HUES6 (cell line): ENCODE measurements around the gene SLC5A2.

Source experiments
- H3K27ac ChIP-seq: 2 replicates; pipeline ENCODE4 v1.7.0; 2013; ENCODE audit warnings: low read depth, mild to moderate bottlenecking, low read length, inconsistent platforms
- H3K27me3 ChIP-seq: 2 replicates; pipeline ENCODE4 v1.6.1; 2013; ENCODE audit warnings: low read length; ENCODE audit not compliant: control insufficient read depth, insufficient read depth
- H3K36me3 ChIP-seq: 2 replicates; pipeline ENCODE4 v1.6.1; 2013; ENCODE audit warnings: low read length; ENCODE audit not compliant: control insufficient read depth, insufficient read depth
- H3K4me1 ChIP-seq: 2 replicates; pipeline ENCODE4 v1.6.1; 2013; ENCODE audit warnings: low read length; ENCODE audit not compliant: control insufficient read depth, insufficient read depth
- H3K4me3 ChIP-seq: 2 replicates; pipeline ENCODE4 v1.5.1; 2013; ENCODE audit warnings: low read depth, low read length
- H3K9ac ChIP-seq: one replicate; pipeline ENCODE4 v1.6.1; 2013; ENCODE audit warnings: mild to moderate bottlenecking, low read length
- H3K9me3 ChIP-seq: 2 replicates; pipeline ENCODE4 v1.6.1; 2013; ENCODE audit warnings: low read depth, low read length; ENCODE audit not compliant: control insufficient read depth, insufficient read depth

SLC5A2 gene

DNA sequence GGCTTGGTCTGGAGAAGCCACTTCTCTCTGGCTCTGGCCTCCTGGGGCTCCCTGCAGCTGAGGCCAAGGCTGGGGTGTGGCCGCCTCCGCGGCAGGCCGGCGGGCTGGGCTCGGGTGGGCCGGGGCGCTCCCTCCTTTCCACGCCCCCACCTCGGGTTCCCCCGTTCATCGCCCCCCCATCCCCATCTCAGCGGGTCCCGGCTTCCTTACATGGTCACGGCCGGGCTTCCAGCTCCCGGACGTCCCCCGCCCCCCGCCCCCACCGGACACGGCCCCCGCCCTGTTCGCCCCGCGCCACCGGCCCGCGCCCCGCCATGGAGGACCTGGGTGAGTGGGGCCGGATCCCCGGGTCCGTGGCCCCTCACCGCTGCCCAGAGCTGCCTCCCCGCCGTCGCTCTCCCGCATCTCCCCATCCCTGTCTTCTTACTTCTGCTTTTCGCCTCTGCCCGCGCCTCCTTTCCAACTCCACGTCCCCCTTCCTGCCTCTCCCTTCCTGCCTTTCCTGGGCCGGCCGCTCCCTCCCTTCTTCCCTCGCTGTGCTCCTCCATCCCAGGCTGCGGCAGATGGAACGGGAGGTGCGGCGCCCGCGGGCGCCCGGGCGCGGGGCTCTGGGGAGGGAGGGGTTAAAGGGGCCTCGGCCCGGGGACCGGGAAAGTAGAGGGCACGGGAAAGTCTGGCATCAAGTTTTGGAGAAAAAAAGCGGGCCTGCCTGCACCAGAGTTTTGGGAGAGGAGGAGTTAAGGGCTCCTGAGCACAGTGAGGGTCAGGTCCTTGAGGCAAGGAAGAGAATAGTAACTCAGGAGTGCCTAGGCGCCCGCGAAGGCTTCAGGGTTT is 10.8 kb upstream of the SLC5A2 start, which contains the start of gene TGFB1I1:
TGFB1I1 (plus strand) TSS at position 278 of the 834 bp plus-strand sequence; CDS start at position 315, 37 bp downstream.
- Histone ChIP-seq H3K4me3 (peak within 1 kb of the TSS; percentile 92), H3K9ac (peak within 1 kb of the TSS; percentile 87), H3K27me3 (peaks cover 31% of the 10 kb centered on the region), H3K36me3 (peaks cover 5% of the 10 kb centered on the region), H3K4me1 (peaks cover 11% of the 10 kb centered on the region), H3K27ac (0 out of 2 replicates have a peak within 1 kb of the TSS, but pooled peaks have one; percentile 46), H3K9me3 (no peaks in the 10 kb centered on the region)

DNA sequence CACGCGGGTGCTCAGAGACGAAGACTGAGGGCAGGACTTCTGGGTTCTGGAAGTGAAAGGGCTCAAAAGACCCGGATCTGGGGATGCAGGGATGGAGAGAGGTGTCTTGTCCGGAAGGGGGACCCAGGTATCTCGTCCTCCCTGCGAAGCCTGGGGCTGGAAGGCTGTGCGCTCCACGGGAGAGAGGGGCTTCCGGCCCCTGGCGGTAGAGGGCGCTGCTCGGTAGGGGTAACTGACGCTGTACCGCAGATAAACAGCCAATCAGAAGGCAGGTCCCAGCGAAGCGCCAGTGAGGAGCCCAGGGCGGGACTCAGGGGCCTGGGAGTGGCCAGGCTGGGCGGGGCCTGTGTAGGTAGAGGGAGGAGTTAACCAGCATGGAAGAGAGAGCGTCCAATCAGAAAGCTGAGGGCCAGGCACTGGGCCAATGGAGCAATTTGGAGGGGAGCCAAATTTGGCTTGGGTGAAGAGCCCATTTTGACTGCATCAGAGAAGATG is 10.2 kb upstream of the SLC5A2 start:
- H3K27ac ChIP-seq: no peak overlapping the region
- peaks cover 15% of the 10 kb centered on the region for H3K4me1 ChIP-seq
- H3K4me3 ChIP-seq: peak overlapping the region; percentile 92
- H3K27me3 ChIP-seq: peaks cover 31% of the 10 kb centered on the region
- no peaks in the 10 kb centered on the region for H3K9me3 ChIP-seq
- peak overlapping the region; percentile 87 for H3K9ac ChIP-seq
- H3K36me3 ChIP-seq: peaks cover 3% of the 10 kb centered on the region; the same call in 1 of the 2 replicates

DNA sequence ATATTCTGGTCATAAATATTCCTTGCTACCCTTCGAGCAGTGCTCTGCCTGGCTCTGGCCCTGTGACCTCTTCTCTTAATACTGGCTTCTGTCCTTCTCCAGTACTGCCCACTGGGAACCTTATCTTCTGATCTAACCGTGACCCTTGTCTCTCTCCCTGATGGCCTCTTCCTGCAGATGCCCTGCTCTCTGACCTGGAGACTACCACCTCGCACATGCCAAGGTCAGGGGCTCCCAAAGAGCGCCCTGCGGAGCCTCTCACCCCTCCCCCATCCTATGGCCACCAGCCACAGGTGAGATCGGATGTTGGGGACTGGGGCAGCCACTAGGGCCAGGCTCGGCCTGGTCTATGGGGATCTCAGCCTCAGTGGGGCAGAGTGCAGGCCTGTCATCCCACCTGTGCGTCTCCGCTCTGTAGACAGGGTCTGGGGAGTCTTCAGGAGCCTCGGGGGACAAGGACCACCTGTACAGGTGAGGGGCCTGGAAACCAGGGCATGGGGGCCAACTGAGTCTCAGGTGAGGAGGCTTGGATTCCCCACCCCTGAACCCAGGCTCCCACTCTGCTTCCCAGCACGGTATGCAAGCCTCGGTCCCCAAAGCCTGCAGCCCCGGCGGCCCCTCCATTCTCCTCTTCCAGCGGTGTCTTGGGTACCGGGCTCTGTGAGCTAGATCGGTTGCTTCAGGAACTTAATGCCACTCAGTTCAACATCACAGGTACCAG is 9.5 kb upstream of the SLC5A2 start:
- H3K9ac ChIP-seq: no peak overlapping the region
- no peak overlapping the region for H3K27ac ChIP-seq
- H3K27me3 ChIP-seq: peaks cover 31% of the 10 kb centered on the region
- H3K9me3 ChIP-seq: no peaks in the 10 kb centered on the region
- H3K4me3 ChIP-seq: no peak overlapping the region
- peaks cover 3% of the 10 kb centered on the region; the same call in 1 of the 2 replicates for H3K36me3 ChIP-seq
- peaks cover 16% of the 10 kb centered on the region for H3K4me1 ChIP-seq

DNA sequence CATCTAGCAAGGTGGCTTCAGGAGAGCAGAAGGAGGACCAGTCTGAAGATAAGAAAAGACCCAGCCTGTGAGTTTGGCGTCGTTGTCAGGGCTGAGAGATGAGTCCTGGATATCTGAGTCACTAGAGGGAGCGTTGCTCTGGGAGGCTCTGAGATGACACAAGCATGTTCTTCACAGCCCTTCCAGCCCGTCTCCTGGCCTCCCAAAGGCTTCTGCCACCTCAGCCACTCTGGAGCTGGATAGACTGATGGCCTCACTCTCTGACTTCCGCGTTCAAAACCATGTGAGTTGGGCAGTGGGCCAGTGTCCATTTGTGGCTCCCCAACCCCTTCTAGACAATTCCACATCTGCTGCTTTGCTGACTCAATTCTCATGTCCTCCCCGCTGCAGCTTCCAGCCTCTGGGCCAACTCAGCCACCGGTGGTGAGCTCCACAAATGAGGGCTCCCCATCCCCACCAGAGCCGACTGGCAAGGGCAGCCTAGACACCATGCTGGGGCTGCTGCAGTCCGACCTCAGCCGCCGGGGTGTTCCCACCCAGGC is 8.7 kb upstream of the SLC5A2 start:
- peaks cover 16% of the 10 kb centered on the region for H3K4me1 ChIP-seq
- H3K27ac ChIP-seq: no peak overlapping the region
- peaks cover 3% of the 10 kb centered on the region; the same call in 1 of the 2 replicates for H3K36me3 ChIP-seq
- no peak overlapping the region for H3K9ac ChIP-seq
- H3K4me3 ChIP-seq: no peak overlapping the region
- no peaks in the 10 kb centered on the region for H3K9me3 ChIP-seq
- peaks cover 38% of the 10 kb centered on the region for H3K27me3 ChIP-seq

DNA sequence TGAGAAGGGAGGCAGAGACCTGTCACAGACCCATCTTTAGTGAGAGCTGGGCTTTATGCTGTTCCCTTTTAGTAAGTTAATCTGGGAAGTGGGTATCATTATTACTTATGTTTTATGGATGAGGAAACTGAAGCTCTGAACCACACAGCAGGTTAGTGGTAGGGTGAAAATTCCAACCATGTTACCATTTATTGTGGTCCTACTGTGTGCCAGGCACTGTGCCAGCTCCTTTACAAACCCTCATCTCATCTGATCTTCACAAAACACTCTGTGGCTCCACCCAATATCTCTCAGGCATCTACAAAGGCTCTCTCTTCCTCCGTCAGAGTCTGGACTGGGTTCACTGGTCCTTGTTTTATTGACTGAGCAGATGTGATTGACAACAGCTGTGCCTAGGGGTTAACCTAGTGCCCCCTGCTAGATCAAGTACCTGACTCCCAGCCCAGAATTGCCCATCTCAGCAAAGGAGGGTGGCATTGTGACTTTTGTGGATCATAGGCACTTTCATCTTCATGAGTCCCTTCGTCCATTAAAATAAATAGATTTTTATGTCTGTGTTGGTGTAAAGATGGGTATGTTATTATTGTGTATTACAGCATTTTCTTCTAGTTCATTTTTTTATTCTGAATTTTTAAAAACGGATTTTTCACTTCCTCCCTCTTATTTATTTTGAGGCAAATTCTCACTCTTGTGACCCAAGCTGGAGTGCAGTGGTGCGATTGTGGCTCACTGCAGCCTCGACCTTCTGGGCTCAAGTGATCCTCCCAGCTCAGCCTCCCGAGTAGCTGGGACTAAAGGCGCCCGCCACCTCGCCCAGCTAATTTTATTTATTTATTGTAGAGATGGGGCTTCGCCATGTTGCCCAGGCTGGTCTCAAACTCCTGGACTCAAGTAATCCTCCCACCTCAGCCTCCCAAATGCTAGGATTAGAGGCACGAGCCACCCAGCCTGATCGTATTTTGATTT is 7.9 kb upstream of the SLC5A2 start:
- no peak overlapping the region for H3K27ac ChIP-seq
- peaks cover 3% of the 10 kb centered on the region; the same call in 1 of the 2 replicates for H3K36me3 ChIP-seq
- no peak overlapping the region for H3K9ac ChIP-seq
- 0 out of 2 replicates have a peak overlapping the region, but pooled peaks have one; percentile 75 for H3K4me3 ChIP-seq
- no peaks in the 10 kb centered on the region for H3K9me3 ChIP-seq
- peaks cover 46% of the 10 kb centered on the region for H3K27me3 ChIP-seq
- peaks cover 16% of the 10 kb centered on the region for H3K4me1 ChIP-seq

DNA sequence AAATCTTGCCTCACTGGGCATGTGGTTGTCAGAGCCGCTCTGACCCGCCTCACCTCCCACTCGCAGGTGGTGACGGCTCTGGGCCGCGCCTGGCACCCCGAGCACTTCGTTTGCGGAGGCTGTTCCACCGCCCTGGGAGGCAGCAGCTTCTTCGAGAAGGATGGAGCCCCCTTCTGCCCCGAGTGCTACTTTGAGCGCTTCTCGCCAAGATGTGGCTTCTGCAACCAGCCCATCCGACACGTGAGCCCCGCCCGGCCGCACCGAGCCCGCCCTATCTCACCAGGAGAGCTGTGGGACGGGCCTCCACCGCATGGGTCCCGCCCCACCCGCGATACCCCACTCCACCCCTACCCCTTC is 7.0 kb upstream of the SLC5A2 start:
- H3K27me3 ChIP-seq: peaks cover 52% of the 10 kb centered on the region
- H3K4me3 ChIP-seq: peak overlapping the region; percentile 75
- H3K4me1 ChIP-seq: peaks cover 16% of the 10 kb centered on the region
- no peak overlapping the region for H3K9ac ChIP-seq
- no peaks in the 10 kb centered on the region for H3K9me3 ChIP-seq
- no peak overlapping the region for H3K27ac ChIP-seq
- H3K36me3 ChIP-seq: peaks cover 3% of the 10 kb centered on the region; the same call in 1 of the 2 replicates

DNA sequence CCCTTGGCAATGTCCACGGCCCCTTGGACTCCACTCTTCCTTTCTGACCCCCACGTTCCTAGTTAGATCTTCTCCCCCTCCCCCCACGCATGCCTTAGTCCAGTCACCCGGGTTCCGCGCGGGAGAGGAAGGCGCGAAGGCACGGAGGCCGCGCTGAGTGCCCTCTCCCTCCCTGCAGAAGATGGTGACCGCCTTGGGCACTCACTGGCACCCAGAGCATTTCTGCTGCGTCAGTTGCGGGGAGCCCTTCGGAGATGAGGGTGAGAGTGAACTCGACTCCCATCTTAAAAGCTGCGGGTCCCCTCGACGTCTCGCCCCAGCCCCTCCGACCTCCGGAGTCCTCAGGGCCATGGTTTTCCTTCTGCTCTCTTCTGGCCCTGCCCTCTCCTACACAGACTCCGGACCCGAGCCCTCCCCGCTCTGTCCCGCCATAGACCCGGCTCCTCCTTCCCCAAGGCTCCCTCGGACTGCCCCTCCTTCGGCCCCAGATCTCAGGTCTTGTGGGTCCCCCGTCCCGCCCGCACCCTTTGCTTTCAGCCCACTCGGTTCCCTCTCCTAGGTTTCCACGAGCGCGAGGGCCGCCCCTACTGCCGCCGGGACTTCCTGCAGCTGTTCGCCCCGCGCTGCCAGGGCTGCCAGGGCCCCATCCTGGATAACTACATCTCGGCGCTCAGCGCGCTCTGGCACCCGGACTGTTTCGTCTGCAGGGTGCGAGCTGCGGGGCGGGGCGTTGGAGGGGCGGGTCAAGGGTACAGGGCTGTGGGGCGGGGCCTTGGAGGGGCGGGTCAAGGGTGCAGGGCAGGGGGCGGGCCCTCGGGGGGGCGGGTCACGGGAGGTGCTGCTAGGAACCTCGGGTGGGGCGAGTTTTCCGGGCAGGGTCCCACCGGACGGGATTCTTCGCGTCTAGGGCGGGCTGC is 6.4 kb upstream of the SLC5A2 start:
- no peaks in the 10 kb centered on the region for H3K9me3 ChIP-seq
- peaks cover 3% of the 10 kb centered on the region; the same call in 1 of the 2 replicates for H3K36me3 ChIP-seq
- peaks cover 10% of the 10 kb centered on the region for H3K4me1 ChIP-seq
- peaks cover 54% of the 10 kb centered on the region for H3K27me3 ChIP-seq
- peak overlapping the region; percentile 91 for H3K4me3 ChIP-seq
- H3K9ac ChIP-seq: no peak overlapping the region
- H3K27ac ChIP-seq: no peak overlapping the region

DNA sequence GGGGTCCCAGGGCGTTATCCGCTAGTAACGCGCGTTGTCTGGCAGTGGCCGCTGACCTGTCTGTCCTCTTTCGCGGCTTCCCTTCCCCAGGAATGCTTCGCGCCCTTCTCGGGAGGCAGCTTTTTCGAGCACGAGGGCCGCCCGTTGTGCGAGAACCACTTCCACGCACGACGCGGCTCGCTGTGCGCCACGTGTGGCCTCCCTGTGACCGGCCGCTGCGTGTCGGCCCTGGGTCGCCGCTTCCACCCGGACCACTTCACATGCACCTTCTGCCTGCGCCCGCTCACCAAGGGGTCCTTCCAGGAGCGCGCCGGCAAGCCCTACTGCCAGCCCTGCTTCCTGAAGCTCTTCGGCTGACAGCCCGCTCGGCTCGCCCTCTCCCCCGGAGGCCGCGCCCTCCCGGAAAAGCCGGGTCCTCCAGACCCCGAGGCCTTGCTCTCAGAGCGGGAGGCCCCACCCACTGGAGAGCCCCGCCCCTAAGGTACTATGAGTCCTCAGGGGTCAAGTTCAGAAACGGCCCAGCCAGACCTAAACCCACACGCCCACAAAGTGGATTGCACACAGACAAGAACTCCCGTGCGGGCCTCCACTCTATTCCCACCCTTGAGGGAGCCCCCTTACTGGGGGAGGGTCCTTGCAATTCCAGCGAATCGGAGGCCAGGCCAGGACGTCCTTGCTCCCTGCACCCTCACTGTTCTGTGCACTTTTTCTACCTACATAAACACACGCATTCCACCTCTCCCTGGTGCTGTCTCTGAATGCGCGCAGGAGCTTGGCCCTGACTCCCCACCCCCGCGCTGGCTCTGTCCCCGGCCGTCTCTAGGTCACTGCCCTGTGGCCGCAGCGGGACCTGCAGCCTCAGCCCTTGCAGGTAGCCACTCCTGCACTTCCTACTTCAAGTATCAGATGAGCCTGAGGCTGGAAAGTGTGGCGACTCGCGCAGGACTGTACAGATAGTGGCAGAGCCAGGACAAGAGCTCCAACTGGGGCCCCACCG is 5.4 kb upstream of the SLC5A2 start:
- Histone ChIP-seq H3K4me1 (peaks cover 9% of the 10 kb centered on the region), H3K27ac (no peak overlapping the region), H3K36me3 (peaks cover 3% of the 10 kb centered on the region; the same call in 1 of the 2 replicates), H3K9ac (peak overlapping the region; percentile 69), H3K9me3 (no peaks in the 10 kb centered on the region), H3K27me3 (peaks cover 63% of the 10 kb centered on the region), H3K4me3 (peak overlapping the region; percentile 91)

DNA sequence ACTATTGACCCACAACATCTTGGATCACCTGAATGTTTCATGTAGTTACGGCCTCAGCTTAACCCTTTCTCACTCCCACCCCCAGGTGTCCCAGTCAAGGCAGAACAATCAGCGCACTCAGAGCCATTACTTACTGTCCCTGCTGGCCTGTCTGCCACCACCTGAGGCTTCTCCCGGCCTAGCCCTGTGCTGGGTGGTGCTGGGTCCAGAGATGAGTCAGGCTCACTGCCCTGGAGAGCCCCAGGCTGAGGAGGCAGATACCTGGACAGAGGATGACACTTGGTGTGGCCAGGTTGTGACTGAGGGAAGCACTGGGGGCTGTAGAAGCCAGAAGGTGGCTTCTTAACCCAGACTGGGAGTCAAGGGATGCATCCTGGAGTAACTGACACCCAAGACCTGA is 4.0 kb upstream of the SLC5A2 start:
- Histone ChIP-seq H3K27ac (no peak overlapping the region), H3K4me3 (no peak overlapping the region), H3K9ac (no peak overlapping the region), H3K27me3 (peaks cover 69% of the 10 kb centered on the region), H3K9me3 (no peaks in the 10 kb centered on the region), H3K4me1 (peaks cover 9% of the 10 kb centered on the region), H3K36me3 (peaks cover 2% of the 10 kb centered on the region; the same call in 1 of the 2 replicates)
